IMR-90 (cell line): ENCODE measurements around the gene PDE4A. TPM values are rescaled to one million over a fixed set of nuclear protein-coding genes. Genes with fewer than 3 reads are reported as not detected.

Source experiments
- ATAC-seq: fragments of 200-7000 bp; cut with Tn5 transposase; 2 replicates; pipeline ENCODE4 v1.9.1; 2020; ENCODE audit warnings: low read depth, mild to moderate bottlenecking, moderate library complexity
- BruUV-seq: library from RNA; stranded (reverse); fragments of 400-500 nt; replicated peaks from 2 replicates; lab custom pipeline; 2021; lab: Mats Ljungman, UMichigan
- CTCF ChIA-PET: fragments of 300-600 bp; formaldehyde crosslinking; extraction: SDS; loops from one replicate; lab custom pipeline; 2021; ENCODE audit warnings: antibody characterized with exemption; lab: Yijun Ruan, JAX
- POLR2A ChIA-PET: fragments of 300-600 bp; sonication (Branson Sonifier 250); formaldehyde crosslinking; loops from one replicate; lab custom pipeline; 2022; ENCODE audit warnings: antibody characterized with exemption; ENCODE audit not compliant: unreplicated experiment; lab: Charles Lee
- DNase-seq: peaks from one replicate; pipeline ENCODE4 v3.0.0; 2013
- H2AFZ ChIP-seq: replicated peaks from 2 replicates; pipeline ENCODE3; 2013; ENCODE audit warnings: low read length, mild to moderate bottlenecking; ENCODE audit not compliant: poor library complexity
- H2AK5ac ChIP-seq: 2 replicates; pipeline ENCODE4 v1.6.1; 2013; ENCODE audit warnings: low read depth, low read length, inconsistent platforms
- H2AK9ac ChIP-seq: replicated peaks from 2 replicates; pipeline ENCODE3; 2013; ENCODE audit warnings: mild to moderate bottlenecking, low read depth, low read length, moderate library complexity; ENCODE audit not compliant: poor library complexity
- H2BK120ac ChIP-seq: 2 replicates; pipeline ENCODE4 v1.6.1; 2013; ENCODE audit warnings: low read depth, low read length, inconsistent platforms
- H2BK15ac ChIP-seq: 3 replicates; pipeline ENCODE4 v1.6.1; 2013; ENCODE audit warnings: low read depth, low read length, inconsistent platforms
- H2BK20ac ChIP-seq: 2 replicates; pipeline ENCODE4 v1.6.1; 2013; ENCODE audit warnings: low read depth, mild to moderate bottlenecking, inconsistent platforms, low read length, moderate library complexity
- H2BK5ac ChIP-seq: 2 replicates; pipeline ENCODE4 v1.6.1; 2013; ENCODE audit warnings: mild to moderate bottlenecking, low read depth, low read length, inconsistent platforms; ENCODE audit not compliant: poor library complexity, severe bottlenecking
- H3K14ac ChIP-seq: replicated peaks from 2 replicates; pipeline ENCODE4 v1.6.1; 2013; ENCODE audit warnings: low read depth, low read length, inconsistent platforms
- H3K18ac ChIP-seq: 2 replicates; pipeline ENCODE4 v1.6.1; 2013; ENCODE audit warnings: low read depth, low read length, control low read depth
- H3K23ac ChIP-seq: 2 replicates; pipeline ENCODE4 v1.6.1; 2013; ENCODE audit warnings: low read depth, low read length, inconsistent platforms
- H3K27ac ChIP-seq: 2 replicates; pipeline ENCODE4 v1.5.1; 2013; ENCODE audit warnings: mild to moderate bottlenecking, control low read depth, low read length; ENCODE audit not compliant: insufficient read depth
- H3K27me3 ChIP-seq: 2 replicates; pipeline ENCODE4 v1.6.1; 2013; ENCODE audit warnings: low read length; ENCODE audit not compliant: control insufficient read depth, insufficient read depth
- H3K36me3 ChIP-seq: 2 replicates; pipeline ENCODE4 v1.6.1; 2013; ENCODE audit warnings: low read length, mixed read lengths; ENCODE audit not compliant: control insufficient read depth, insufficient read depth
- H3K4ac ChIP-seq: 2 replicates; pipeline ENCODE4 v1.6.1; 2013; ENCODE audit warnings: low read depth, low read length, inconsistent platforms
- H3K4me1 ChIP-seq: 2 replicates; pipeline ENCODE4 v1.6.1; 2013; ENCODE audit warnings: low read length, mixed read lengths; ENCODE audit not compliant: control insufficient read depth, insufficient read depth
- H3K4me2 ChIP-seq: 2 replicates; pipeline ENCODE4 v1.6.1; 2013; ENCODE audit warnings: low read depth, mild to moderate bottlenecking, control low read depth, low read length, moderate library complexity
- H3K4me3 ChIP-seq: 2 replicates; pipeline ENCODE4 v1.5.1; 2013; ENCODE audit warnings: low read depth, mild to moderate bottlenecking, control low read depth, low read length, moderate library complexity; ENCODE audit not compliant: insufficient read depth
- H3K56ac ChIP-seq: 2 replicates; pipeline ENCODE4 v1.6.1; 2013; ENCODE audit warnings: low read length, inconsistent platforms; ENCODE audit not compliant: insufficient read depth; ENCODE audit errors: extremely low read depth
- H3K79me1 ChIP-seq, 2 experiments: 2 replicates each; pipeline ENCODE4 v1.6.1; 2013; ENCODE audit warnings: low read length in 2 of 2, inconsistent platforms in 1 of 2, low read depth in 1 of 2
- H3K9ac ChIP-seq: 2 replicates; pipeline ENCODE4 v1.6.1; 2013; ENCODE audit warnings: low read depth, low read length, control low read depth
- H3K9me1 ChIP-seq: 2 replicates; pipeline ENCODE4 v1.6.1; 2013; ENCODE audit warnings: low read length, inconsistent platforms; ENCODE audit not compliant: insufficient read depth
- H3K9me3 ChIP-seq: 2 replicates; pipeline ENCODE4 v1.6.1; 2013; ENCODE audit warnings: low read length; ENCODE audit not compliant: control insufficient read depth, insufficient read depth
- H4K20me1 ChIP-seq: 2 replicates; pipeline ENCODE4 v1.6.1; 2013; ENCODE audit warnings: low read length, inconsistent platforms; ENCODE audit not compliant: insufficient read depth
- H4K5ac ChIP-seq: 2 replicates; pipeline ENCODE4 v1.6.1; 2013; ENCODE audit warnings: mild to moderate bottlenecking, low read depth, low read length, control low read depth
- H4K8ac ChIP-seq, 2 experiments: 2 replicates each; pipeline ENCODE4 v1.6.1; 2013; ENCODE audit warnings: low read depth in 2 of 2, low read length in 2 of 2, control low read depth in 1 of 2, inconsistent platforms in 1 of 2
- H4K91ac ChIP-seq: 2 replicates; pipeline ENCODE4 v1.6.1; 2013; ENCODE audit warnings: low read depth, low read length, inconsistent platforms; ENCODE audit not compliant: insufficient read depth
- BHLHE40 ChIP-seq: fragments of 150-350 bp; IDR thresholded peaks from 2 replicates; pipeline ENCODE4 v1.6.1; 2016; ENCODE audit warnings: mild to moderate bottlenecking, low read depth, low read length
- CEBPB ChIP-seq: IDR thresholded peaks from 2 replicates; pipeline ENCODE4 v1.6.1; 2012; ENCODE audit warnings: low read depth, low read length, improper control_type of control experiment
- CHD1 ChIP-seq: IDR thresholded peaks from 2 replicates; pipeline ENCODE4 v1.6.1; 2012; ENCODE audit warnings: low read depth, low read length, improper control_type of control experiment
- ELK1 ChIP-seq: fragments of 150-350 bp; IDR thresholded peaks from 2 replicates; pipeline ENCODE4 v1.6.1; 2016; ENCODE audit warnings: low read depth, mild to moderate bottlenecking, low read length, moderate library complexity, borderline replicate concordance
- MAFK ChIP-seq: IDR thresholded peaks from 2 replicates; pipeline ENCODE4 v1.6.1; 2012; ENCODE audit warnings: low read depth, low read length, improper control_type of control experiment
- MAZ ChIP-seq: IDR thresholded peaks from 2 replicates; pipeline ENCODE4 v1.6.1; 2012; ENCODE audit warnings: low read depth, mild to moderate bottlenecking, low read length, improper control_type of control experiment, moderate library complexity, borderline replicate concordance
- MXI1 ChIP-seq: IDR thresholded peaks from 2 replicates; pipeline ENCODE4 v1.6.1; 2012; ENCODE audit warnings: low read depth, mild to moderate bottlenecking, low read length, moderate library complexity, borderline replicate concordance
- POLR2A ChIP-seq: IDR thresholded peaks from 2 replicates; pipeline ENCODE4 v1.6.1; 2012; ENCODE audit warnings: mild to moderate bottlenecking, low read depth, low read length
- RAD21 ChIP-seq: IDR thresholded peaks from 2 replicates; pipeline ENCODE4 v1.6.1; 2012; ENCODE audit warnings: low read length, improper control_type of control experiment
- RCOR1 ChIP-seq: IDR thresholded peaks from 2 replicates; pipeline ENCODE4 v1.6.1; 2012; ENCODE audit warnings: mild to moderate bottlenecking, low read length, improper control_type of control experiment; ENCODE audit not compliant: insufficient replicate concordance
- RFX5 ChIP-seq: IDR thresholded peaks from 2 replicates; pipeline ENCODE4 v1.8.0; 2012; ENCODE audit warnings: low read depth, mild to moderate bottlenecking, low read length, moderate library complexity
- WGBS, 2 experiments: methylation state at CpG; one replicate each; pipeline versions ENCODE4 v1.1.5 to v1.1.7; 2013; ENCODE audit warnings: missing lambda C conversion rate in 2 of 2; ENCODE audit not compliant: insufficient read length in 1 of 2; ENCODE audit errors: extremely low coverage in 2 of 2; 5-methylcytosine and 5-hydroxymethylcytosine counted together
- dilution Hi-C: fragments of 300-500 bp; cut with HindIII; formaldehyde crosslinking; loops from one replicate; pipeline ENCODE4 v1.14.3; 2018; ENCODE audit warnings: low sequenced_read_pairs; ENCODE audit not compliant: unreplicated experiment
- in situ Hi-C: fragments of 300-500 bp; cut with MboI; formaldehyde crosslinking; loops from 3 replicates; pipeline ENCODE4 v1.14.3; 2019; ENCODE audit warnings: low sequenced_read_pairs, inconsistent platforms, mixed read lengths
- intact Hi-C: fragments of 100-400 bp; cut with micrococcal nuclease; formaldehyde crosslinking; loops from 2 replicates; pipeline ENCODE4 v1.10.0; 2022
- polyA plus RNA-seq, 3 experiments: library from polyadenylated mRNA; depleted of rRNA; stranded (reverse); fragments of >200 nt; gene quantifications; 2 replicates each; pipeline ENCODE4 v1.2.3, GENCODE V29; 2012; ENCODE audit warnings: low replicate concordance in 1 of 3
- total RNA-seq: library from RNA; depleted of rRNA; stranded (reverse); fragments of >200 nt; gene quantifications from 2 replicates; pipeline ENCODE4 v1.2.3, GENCODE V29; 2012

Gene PDE4A
- total and polyA plus RNA-seq, 2 of the 4 experiments (the other 2 are of a cell fraction), result 1.8 to 7.0 TPM

- ATAC-seq, result no peak
- H3K4me3 ChIP-seq, result no peak overlapping the region
- no peak overlapping the region for H2BK20ac ChIP-seq
- peaks cover 2% of the 10 kb centered on the region for H3K4me1 ChIP-seq
- H2BK15ac ChIP-seq, result no peak overlapping the region
- no peaks in the 10 kb centered on the region; the same call in 1 of the 2 replicates for H4K20me1 ChIP-seq
- no peak overlapping the region for H2AK9ac ChIP-seq
- no peak overlapping the region for H3K27ac ChIP-seq
- H3K14ac ChIP-seq, result no peak overlapping the region
- H3K36me3 ChIP-seq, result peaks cover 31% of the 10 kb centered on the region
- no peak overlapping the region for H4K5ac ChIP-seq
- ChIA-PET POLR2A (no interaction called here), CTCF (interaction anchor here (0.6 kb wide), 1 partner anchor 366 kb away, joined by 3 read pairs; no protein-coding TSS in a partner anchor)
- H2BK5ac ChIP-seq, result no peak overlapping the region
- no peak for DNase-seq
- H3K18ac ChIP-seq, result no peak overlapping the region
- no peak overlapping the region for H4K91ac ChIP-seq
- 96% methylated on average over 3 of the region's 5 CpGs; no CpG with 5 or more reads in 1 of the 2 experiments for WGBS, 2 experiments
- no peaks in the 10 kb centered on the region for H3K27me3 ChIP-seq
- H2AFZ ChIP-seq, result no peak overlapping the region
- H3K9me1 ChIP-seq, result no peaks in the 10 kb centered on the region
- H3K4ac ChIP-seq, result no peak overlapping the region
- H3K56ac ChIP-seq, result no peak overlapping the region
- dilution Hi-C loops, result no loop called here
- peaks cover 12 to 15% of the 10 kb centered on the region in 2 experiments for H3K79me1 ChIP-seq
- H3K9ac ChIP-seq, result no peak overlapping the region
- H3K23ac ChIP-seq, result no peak overlapping the region
- H2BK120ac ChIP-seq, result no peak overlapping the region
- H3K9me3 ChIP-seq, result no peaks in the 10 kb centered on the region
- intact Hi-C loops, result no loop called here
- BruUV-seq, result no TSS peak
- H3K4me2 ChIP-seq, result no peak overlapping the region
- H2AK5ac ChIP-seq, result no peak overlapping the region
- in situ Hi-C loops, result no loop called here
- no peak overlapping the region for H4K8ac ChIP-seq
- no peak for TF ChIP-seq RAD21
- no peak for TF ChIP-seq POLR2A
- TF ChIP-seq MAZ, result no peak
- TF ChIP-seq ELK1, result no peak
- TF ChIP-seq CEBPB, result no peak
- TF ChIP-seq BHLHE40, result no peak
- TF ChIP-seq RFX5, result no peak
- no peak for TF ChIP-seq RCOR1
- TF ChIP-seq MXI1, result no peak
- TF ChIP-seq CHD1, result no peak
- no peak for TF ChIP-seq MAFK
Measured at GRCh38 chr19:10374931-10375330, 45.4 kb upstream of the PDE4A start.
